ENCODE data around the gene L3MBTL1.
A peak's percentile ranks its signal among the peaks of the same experiment; 100 is the strongest.

The L3MBTL1 gene

GRCh38 chr20:43506238-43506637 lies 1.3 kb upstream of the L3MBTL1 start:
- no peak for DNase-seq (ENCODE audit: low read depth, low spot score)

GRCh38 chr20:43508106-43508505 lies 609 bp downstream of the L3MBTL1 start:
- DNase-seq (ENCODE audit: low read depth, low spot score), result no peak

- no peak for DNase-seq (ENCODE audit: low read depth, low spot score)
These were observed 1.1 kb downstream of the L3MBTL1 start for GRCh38 chr20:43508604-43509040.

- DNase-seq (ENCODE audit: low read depth, low spot score), result no peak
These were observed 4.4 kb downstream of the L3MBTL1 start for GRCh38 chr20:43511879-43512278.

GRCh38 chr20:43513372-43513930 lies 6.0 kb downstream of the L3MBTL1 start:
- DNase-seq (ENCODE audit: low read depth, low spot score), result no peak

- DNase-seq (ENCODE audit: low read depth, low spot score), result peak; percentile 93
These were observed 6.6 kb downstream of the L3MBTL1 start for GRCh38 chr20:43513931-43514647.

- DNase-seq (ENCODE audit: low read depth, low spot score), result no peak
These were observed 7.1 kb downstream of the L3MBTL1 start for GRCh38 chr20:43514648-43514999.

GRCh38 chr20:43515628-43516027 lies 8.1 kb downstream of the L3MBTL1 start:
- no peak for DNase-seq (ENCODE audit: low read depth, low spot score)

GRCh38 chr20:43516251-43516824 lies 8.8 kb downstream of the L3MBTL1 start:
- DNase-seq (ENCODE audit: low read depth, low spot score), result no peak

- no peak for DNase-seq (ENCODE audit: low read depth, low spot score)
These were observed 12.7 kb downstream of the L3MBTL1 start for GRCh38 chr20:43520074-43520630.

- no peak for DNase-seq (ENCODE audit: low read depth, low spot score)
These were observed 17.5 kb downstream of the L3MBTL1 start for GRCh38 chr20:43525021-43525420.

GRCh38 chr20:43528258-43528875 lies 20.9 kb downstream of the L3MBTL1 start:
- no peak for DNase-seq (ENCODE audit: low read depth, low spot score)

- DNase-seq (ENCODE audit: low read depth, low spot score), result no peak
These were observed 21.6 kb downstream of the L3MBTL1 start for GRCh38 chr20:43529051-43529450.

GRCh38 chr20:43529457-43530153 lies 22.1 kb downstream of the L3MBTL1 start:
- DNase-seq (ENCODE audit: low read depth, low spot score), result no peak

- no peak for DNase-seq (ENCODE audit: low read depth, low spot score)
These were observed 23.0 kb downstream of the L3MBTL1 start for GRCh38 chr20:43530321-43531090.

- no peak for DNase-seq (ENCODE audit: low read depth, low spot score)
These were observed 23.6 kb downstream of the L3MBTL1 start for GRCh38 chr20:43531091-43531443.

GRCh38 chr20:43532416-43533055 lies 25.0 kb downstream of the L3MBTL1 start:
- no peak for DNase-seq (ENCODE audit: low read depth, low spot score)

- DNase-seq (ENCODE audit: low read depth, low spot score), result no peak
These were observed 25.6 kb downstream of the L3MBTL1 start for GRCh38 chr20:43533060-43533459.

- DNase-seq (ENCODE audit: low read depth, low spot score), result no peak
These were observed 26.5 kb downstream of the L3MBTL1 start for GRCh38 chr20:43534016-43534415.

- DNase-seq (ENCODE audit: low read depth, low spot score), result no peak
These were observed 27.4 kb downstream of the L3MBTL1 start for GRCh38 chr20:43534791-43535350.
